Left ventricle myocardium inferior (tissue), 1 donor: Measurements from ENCODE around the gene PALLD. TPM values are rescaled to one million over a fixed set of nuclear protein-coding genes. Genes with fewer than 3 reads are reported as not detected.

Source experiments
- DNase-seq: peaks from one replicate; pipeline ENCODE4 v3.0.0-alpha.2; 2020
- H3K27ac ChIP-seq: fragments of 200-600 bp; replicated peaks from 2 replicates; pipeline ENCODE4 v1.8.0; 2021
- H3K27me3 ChIP-seq: fragments of 200-600 bp; 2 replicates; pipeline ENCODE4 v1.8.0; 2021; ENCODE audit warnings: low read depth
- H3K36me3 ChIP-seq: fragments of 200-600 bp; 2 replicates; pipeline ENCODE4 v1.8.0; 2021
- H3K4me1 ChIP-seq: fragments of 200-600 bp; 2 replicates; pipeline ENCODE4 v1.8.0; 2021
- H3K4me3 ChIP-seq: fragments of 200-600 bp; 2 replicates; pipeline ENCODE4 v1.8.0; 2021; ENCODE audit warnings: mild to moderate bottlenecking, moderate library complexity
- H3K9me3 ChIP-seq: fragments of 200-600 bp; replicated peaks from 2 replicates; pipeline ENCODE4 v1.8.0; 2021
- intact Hi-C: fragments of 100-400 bp; cut with micrococcal nuclease; formaldehyde crosslinking; loops from one replicate; pipeline ENCODE4 v1.11.0; 2022
- total RNA-seq: library from RNA; stranded (reverse); fragmentation: NEBNext Ultra II Directional; extraction: Animal tissue kit (Norgen Biotek cat#: 25700); gene quantifications from one replicate; pipeline ENCODE4 v1.2.1, GENCODE V29; 2021
- TF ChIP-seq, protein P1 (sequence below): fragments of 200-600 bp; IDR thresholded peaks from 2 replicates; pipeline ENCODE4 v1.8.0; 2021; ENCODE audit warnings: antibody characterized with exemption, mild to moderate bottlenecking, borderline replicate concordance
- donor health status: DM: no; HTN: yes; CAD: no; lungs with severe emphysema.

PALLD gene
- total RNA-seq, 1 donor from 2014 or later = 871 TPM

DNA sequence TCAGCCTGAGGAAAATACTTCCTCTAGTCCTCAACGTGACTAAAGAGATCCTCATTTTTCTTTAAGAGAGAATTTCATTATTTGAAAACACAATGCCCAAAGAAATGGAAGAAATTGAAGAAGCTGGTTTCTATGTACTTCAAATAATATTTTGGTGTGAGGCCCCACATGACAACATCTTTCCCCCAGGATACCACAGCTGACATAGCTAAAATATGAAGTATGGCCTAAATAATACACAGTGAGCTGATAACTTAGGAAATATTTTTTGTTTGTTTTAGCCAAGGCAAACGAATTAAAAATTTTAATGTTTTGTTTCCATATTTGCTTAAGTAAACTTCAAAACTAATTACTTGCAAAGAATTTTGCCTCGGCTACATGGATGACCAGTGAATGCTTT is 364.0 kb downstream of the PALLD start:
- Histone ChIP-seq H3K27me3 (no peaks in the 10 kb centered on the region), H3K27ac (peak overlapping the region; percentile 56), H3K9me3 (no peaks in the 10 kb centered on the region), H3K4me1 (peaks cover 96% of the 10 kb centered on the region), H3K36me3 (peaks cover 14% of the 10 kb centered on the region), H3K4me3 (no peak overlapping the region)
- DNase-seq = no peak
- TF ChIP-seq, protein P1, sequence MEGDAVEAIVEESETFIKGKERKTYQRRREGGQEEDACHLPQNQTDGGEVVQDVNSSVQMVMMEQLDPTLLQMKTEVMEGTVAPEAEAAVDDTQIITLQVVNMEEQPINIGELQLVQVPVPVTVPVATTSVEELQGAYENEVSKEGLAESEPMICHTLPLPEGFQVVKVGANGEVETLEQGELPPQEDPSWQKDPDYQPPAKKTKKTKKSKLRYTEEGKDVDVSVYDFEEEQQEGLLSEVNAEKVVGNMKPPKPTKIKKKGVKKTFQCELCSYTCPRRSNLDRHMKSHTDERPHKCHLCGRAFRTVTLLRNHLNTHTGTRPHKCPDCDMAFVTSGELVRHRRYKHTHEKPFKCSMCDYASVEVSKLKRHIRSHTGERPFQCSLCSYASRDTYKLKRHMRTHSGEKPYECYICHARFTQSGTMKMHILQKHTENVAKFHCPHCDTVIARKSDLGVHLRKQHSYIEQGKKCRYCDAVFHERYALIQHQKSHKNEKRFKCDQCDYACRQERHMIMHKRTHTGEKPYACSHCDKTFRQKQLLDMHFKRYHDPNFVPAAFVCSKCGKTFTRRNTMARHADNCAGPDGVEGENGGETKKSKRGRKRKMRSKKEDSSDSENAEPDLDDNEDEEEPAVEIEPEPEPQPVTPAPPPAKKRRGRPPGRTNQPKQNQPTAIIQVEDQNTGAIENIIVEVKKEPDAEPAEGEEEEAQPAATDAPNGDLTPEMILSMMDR = no peak
- intact Hi-C loops = no loop called here

DNA sequence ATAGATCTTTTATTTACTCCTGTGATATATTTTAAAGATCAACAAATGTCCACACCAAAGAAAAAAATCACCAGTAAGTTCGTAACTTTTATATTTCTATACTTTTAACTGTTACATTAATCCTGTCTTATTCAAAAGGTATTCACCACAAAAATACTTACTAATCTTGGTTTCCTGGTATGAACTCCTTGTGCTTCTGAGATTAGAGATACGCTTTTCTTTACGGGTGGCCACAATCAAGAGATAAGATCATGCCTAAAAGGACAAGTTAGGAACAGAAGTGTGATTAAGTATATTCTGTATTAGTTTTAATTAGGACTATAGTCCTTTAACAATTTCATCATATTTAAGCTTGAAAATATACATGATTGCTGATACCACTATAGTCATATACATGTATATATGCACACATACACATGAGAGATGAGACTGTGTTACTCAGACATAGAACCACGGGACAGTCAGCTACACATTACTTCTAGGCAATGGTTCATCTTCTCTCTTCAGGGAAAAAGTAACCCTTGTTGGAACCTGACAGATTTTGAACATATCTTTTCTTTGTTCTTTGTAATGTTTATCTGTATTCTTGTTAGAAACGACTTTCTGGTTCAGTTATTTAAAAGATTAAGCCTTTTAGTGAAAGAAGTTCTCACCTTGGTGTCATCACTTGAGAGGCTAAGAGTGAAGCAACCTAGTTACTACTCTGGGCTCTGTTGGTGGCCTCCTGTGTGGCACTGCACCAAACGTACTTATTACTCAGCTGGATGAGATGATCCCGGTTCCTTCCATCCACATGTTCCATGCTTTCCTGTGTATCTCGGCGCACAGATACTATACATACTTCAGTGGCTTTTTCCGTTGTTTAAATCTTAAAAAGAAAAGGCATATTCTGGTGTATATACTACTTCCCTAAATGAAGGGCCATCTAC is 367.1 kb downstream of the PALLD start:
- Histone ChIP-seq H3K9me3 (no peaks in the 10 kb centered on the region), H3K27me3 (no peaks in the 10 kb centered on the region), H3K27ac (peak overlapping the region; percentile 1), H3K4me3 (no peak overlapping the region), H3K4me1 (peaks cover 95% of the 10 kb centered on the region), H3K36me3 (peaks cover 19% of the 10 kb centered on the region)
- no peak for DNase-seq
- TF ChIP-seq, protein P1 = no peak
- intact Hi-C loops = no loop called here

DNA sequence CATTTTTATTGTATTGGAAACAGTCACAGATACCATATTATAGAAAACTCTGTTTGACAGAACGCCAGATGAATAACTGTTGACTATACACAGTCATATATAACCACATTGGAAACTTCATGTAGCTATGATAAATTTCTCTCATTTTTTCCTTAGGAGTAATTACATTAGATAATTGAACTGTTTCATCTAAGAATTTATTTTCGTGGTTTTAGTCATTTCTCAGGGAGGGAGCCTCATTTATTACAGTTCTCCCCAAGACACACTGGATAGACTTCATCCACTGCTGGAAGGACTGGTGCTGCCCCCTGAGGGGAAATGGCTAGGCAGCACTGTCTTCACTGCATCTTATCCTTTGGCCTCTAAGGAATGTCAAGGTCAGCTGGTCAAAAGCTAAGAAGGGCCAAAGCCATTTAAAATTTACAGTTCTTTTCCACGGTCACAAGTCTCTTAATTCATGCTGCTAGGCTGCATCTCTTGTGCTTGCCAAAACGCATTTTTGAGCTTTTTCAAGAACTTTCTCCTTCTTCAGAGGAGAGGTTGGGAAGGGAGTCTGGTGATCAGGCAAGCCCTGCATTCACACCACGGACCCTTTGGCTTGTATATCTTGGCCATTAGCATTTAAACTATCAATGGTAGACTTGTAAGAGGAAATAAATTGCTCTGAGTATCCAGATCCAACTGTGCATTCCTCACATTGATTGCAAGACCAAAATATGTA is 368.1 kb downstream of the PALLD start:
- no peaks in the 10 kb centered on the region for H3K9me3 ChIP-seq
- intact Hi-C loops = no loop called here
- TF ChIP-seq, protein P1 = peak; percentile 39
- H3K4me1 ChIP-seq = peaks cover 95% of the 10 kb centered on the region
- H3K36me3 ChIP-seq = peaks cover 19% of the 10 kb centered on the region
- no peak overlapping the region for H3K4me3 ChIP-seq
- DNase-seq = no peak
- peak overlapping the region; percentile 1 for H3K27ac ChIP-seq
- no peaks in the 10 kb centered on the region for H3K27me3 ChIP-seq

DNA sequence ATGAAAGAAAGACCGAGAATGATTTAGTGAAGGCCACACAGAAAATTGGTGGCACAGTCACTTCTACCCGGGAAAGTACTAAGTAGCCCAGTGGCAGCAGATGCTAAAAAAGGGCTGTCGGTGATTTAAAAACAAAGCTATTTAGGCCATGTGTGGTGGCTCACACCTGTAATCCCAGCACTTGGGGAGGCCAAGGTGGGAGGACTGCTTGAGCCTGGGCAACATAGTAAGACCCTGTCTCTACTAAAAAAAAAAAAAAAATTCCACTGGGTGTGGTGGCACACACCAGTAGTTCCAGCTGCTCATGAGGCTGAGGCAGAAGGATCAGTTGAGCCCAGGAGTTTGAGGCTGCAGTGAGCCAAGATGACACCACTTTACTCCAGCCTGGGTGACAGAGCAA is 369.0 kb downstream of the PALLD start:
- Histone ChIP-seq H3K4me1 (peaks cover 95% of the 10 kb centered on the region), H3K27me3 (no peaks in the 10 kb centered on the region), H3K4me3 (no peak overlapping the region), H3K9me3 (no peaks in the 10 kb centered on the region), H3K36me3 (peaks cover 19% of the 10 kb centered on the region), H3K27ac (peak overlapping the region; percentile 2)
- DNase-seq = no peak
- intact Hi-C loops = no loop called here
- TF ChIP-seq, protein P1 = no peak

DNA sequence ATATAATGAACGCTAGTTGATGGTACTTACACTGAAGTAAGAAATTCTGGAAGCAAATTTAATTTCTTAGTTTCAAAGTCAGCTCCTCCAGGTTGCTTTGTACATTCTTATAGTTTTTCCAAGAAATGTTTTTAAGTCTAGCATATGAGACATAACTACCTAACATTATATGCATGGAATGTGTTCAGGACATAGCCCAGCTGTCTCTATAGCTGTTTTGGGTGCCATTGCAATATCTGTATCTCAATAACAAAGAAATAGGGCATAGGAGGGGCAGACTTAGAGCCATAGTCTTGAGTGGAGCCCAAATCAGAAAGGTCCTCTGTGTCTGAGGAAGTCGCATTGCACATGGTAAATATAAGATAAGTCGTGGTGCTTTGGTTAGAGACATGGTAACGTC is 369.8 kb downstream of the PALLD start:
- H3K4me3 ChIP-seq = no peak overlapping the region
- H3K4me1 ChIP-seq = peaks cover 98% of the 10 kb centered on the region
- H3K27ac ChIP-seq = peak overlapping the region; percentile 66
- DNase-seq = no peak
- H3K36me3 ChIP-seq = peaks cover 20% of the 10 kb centered on the region
- TF ChIP-seq, protein P1 = no peak
- H3K27me3 ChIP-seq = no peaks in the 10 kb centered on the region
- no peaks in the 10 kb centered on the region for H3K9me3 ChIP-seq
- intact Hi-C loops = no loop called here
